Measurements from ENCODE around the gene CALCOCO1. TPM values are rescaled to one million over a fixed set of nuclear protein-coding genes. Genes with fewer than 3 reads are reported as not detected.
A peak's percentile ranks its signal among the peaks of the same experiment; 100 is the strongest.

CALCOCO1 gene
- total RNA-seq, 1 donor from 2014 or later, result 86.9 TPM

DNA sequence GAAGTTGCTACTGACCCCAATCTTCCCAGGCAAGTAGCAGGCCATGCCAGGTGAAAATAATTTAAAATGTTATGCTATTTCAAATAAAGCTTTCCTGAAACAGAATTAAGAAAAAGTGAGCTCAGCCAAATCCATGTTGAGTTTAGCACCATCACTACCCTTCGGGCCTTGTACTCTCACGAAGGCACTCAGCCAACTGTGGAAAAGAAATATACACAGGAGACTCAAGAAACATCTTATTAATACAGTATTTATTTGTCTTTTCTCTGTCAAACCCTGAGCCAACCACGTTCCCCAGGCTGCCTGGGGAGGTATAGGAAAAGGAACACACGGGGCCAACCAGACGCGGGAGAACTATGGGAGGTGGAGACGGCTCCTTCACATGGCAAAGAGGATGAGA is 62.3 kb downstream of the CALCOCO1 start:
- Mint-ChIP-seq H3K4me3 (ENCODE audit: unreplicated experiment) (no peak overlapping the region), H3K27me3 (ENCODE audit: low read depth) (no peaks in the 10 kb centered on the region), H3K27ac (ENCODE audit: unreplicated experiment) (no peak overlapping the region), H3K4me1 (ENCODE audit: low read depth) (peaks cover 13% of the 10 kb centered on the region), H3K36me3 (ENCODE audit: low read depth) (peaks cover 36% of the 10 kb centered on the region), H3K9me3 (ENCODE audit: low read depth) (no peaks in the 10 kb centered on the region)
- DNase-seq (ENCODE audit: low spot score), result no peak
- TF ChIP-seq, protein P1, sequence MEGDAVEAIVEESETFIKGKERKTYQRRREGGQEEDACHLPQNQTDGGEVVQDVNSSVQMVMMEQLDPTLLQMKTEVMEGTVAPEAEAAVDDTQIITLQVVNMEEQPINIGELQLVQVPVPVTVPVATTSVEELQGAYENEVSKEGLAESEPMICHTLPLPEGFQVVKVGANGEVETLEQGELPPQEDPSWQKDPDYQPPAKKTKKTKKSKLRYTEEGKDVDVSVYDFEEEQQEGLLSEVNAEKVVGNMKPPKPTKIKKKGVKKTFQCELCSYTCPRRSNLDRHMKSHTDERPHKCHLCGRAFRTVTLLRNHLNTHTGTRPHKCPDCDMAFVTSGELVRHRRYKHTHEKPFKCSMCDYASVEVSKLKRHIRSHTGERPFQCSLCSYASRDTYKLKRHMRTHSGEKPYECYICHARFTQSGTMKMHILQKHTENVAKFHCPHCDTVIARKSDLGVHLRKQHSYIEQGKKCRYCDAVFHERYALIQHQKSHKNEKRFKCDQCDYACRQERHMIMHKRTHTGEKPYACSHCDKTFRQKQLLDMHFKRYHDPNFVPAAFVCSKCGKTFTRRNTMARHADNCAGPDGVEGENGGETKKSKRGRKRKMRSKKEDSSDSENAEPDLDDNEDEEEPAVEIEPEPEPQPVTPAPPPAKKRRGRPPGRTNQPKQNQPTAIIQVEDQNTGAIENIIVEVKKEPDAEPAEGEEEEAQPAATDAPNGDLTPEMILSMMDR (IDR thresholded peaks at IDR 0.05), result no peak

DNA sequence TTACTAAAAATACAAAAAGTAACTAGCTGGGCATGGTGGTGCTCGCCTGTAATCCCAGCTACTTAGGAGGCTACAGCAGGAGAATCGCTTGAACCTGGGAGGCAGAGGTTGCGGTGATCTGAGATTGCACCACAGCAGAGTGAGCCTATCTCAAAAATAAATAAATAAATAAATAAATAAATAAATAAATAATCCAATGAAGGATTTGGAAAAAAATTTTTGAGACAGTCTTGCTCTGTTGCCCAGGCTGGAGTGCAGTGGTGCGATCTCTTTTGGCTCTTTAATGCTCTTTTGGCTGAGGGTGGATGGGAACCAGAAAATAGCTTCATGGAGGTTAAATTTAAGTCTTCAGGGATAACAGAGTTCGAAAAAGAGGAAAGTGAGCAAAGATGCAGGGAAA is 63.1 kb downstream of the CALCOCO1 start:
- Mint-ChIP-seq H3K9me3 (ENCODE audit: low read depth) (no peaks in the 10 kb centered on the region), H3K36me3 (ENCODE audit: low read depth) (peaks cover 30% of the 10 kb centered on the region), H3K27me3 (ENCODE audit: low read depth) (no peaks in the 10 kb centered on the region), H3K4me3 (ENCODE audit: unreplicated experiment) (no peak overlapping the region), H3K27ac (ENCODE audit: unreplicated experiment) (no peak overlapping the region), H3K4me1 (ENCODE audit: low read depth) (peaks cover 21% of the 10 kb centered on the region)
- DNase-seq (ENCODE audit: low spot score), result no peak
- TF ChIP-seq, protein P1 (IDR thresholded peaks at IDR 0.05), result no peak

DNA sequence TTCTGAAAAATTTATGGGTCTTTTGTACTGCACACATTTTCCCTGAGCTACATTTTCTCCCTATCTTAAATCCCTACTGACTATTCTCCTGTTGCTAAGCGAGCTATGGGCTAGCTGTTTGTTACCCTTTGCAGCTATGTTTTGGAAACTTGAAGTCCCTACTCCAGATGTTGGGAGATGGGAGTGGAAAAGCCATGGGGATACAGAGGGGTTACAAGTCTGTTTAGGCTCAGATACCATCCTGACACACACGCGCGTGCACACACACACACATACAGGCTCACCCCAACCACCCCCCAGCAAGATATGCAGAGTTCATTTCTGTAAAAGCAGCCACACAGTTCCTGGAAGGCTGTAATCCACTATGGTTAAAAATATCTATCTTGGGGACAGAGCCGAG is 67.2 kb downstream of the CALCOCO1 start:
- Mint-ChIP-seq H3K36me3 (ENCODE audit: low read depth) (peaks cover 12% of the 10 kb centered on the region), H3K4me1 (ENCODE audit: low read depth) (peaks cover 32% of the 10 kb centered on the region), H3K4me3 (ENCODE audit: unreplicated experiment) (no peak overlapping the region), H3K27me3 (ENCODE audit: low read depth) (no peaks in the 10 kb centered on the region), H3K9me3 (ENCODE audit: low read depth) (no peaks in the 10 kb centered on the region), H3K27ac (ENCODE audit: unreplicated experiment) (peak overlapping the region; percentile 96)
- DNase-seq (ENCODE audit: low spot score), result no peak
- TF ChIP-seq, protein P1 (IDR thresholded peaks at IDR 0.05), result no peak

DNA sequence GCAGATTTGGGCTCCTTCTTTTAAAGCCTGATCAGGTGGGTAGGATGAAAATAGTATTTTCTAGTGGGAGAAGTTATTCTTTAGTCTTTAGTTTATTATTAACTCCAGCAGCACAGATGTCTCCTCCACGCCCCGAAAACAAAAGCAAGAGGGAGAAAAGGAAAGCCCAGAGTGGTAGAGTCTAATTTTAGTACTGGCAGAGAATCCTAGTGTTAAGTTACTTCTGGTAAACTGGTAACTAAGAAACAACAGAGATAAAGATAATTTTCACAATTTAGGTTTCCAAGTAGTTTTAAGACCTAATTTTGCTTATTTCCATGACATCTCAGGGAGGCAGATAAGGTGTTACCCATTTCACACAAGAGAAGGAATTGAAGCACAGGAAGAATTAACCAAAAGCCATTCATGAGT is 67.7 kb downstream of the CALCOCO1 start:
- H3K9me3 Mint-ChIP-seq (ENCODE audit: low read depth), result no peaks in the 10 kb centered on the region
- H3K27me3 Mint-ChIP-seq (ENCODE audit: low read depth), result no peaks in the 10 kb centered on the region
- H3K4me3 Mint-ChIP-seq (ENCODE audit: unreplicated experiment), result peak overlapping the region; percentile 44
- peak overlapping the region; percentile 96 for H3K27ac Mint-ChIP-seq (ENCODE audit: unreplicated experiment)
- peaks cover 8% of the 10 kb centered on the region for H3K36me3 Mint-ChIP-seq (ENCODE audit: low read depth)
- TF ChIP-seq, protein P1 (IDR thresholded peaks at IDR 0.05), result no peak
- DNase-seq (ENCODE audit: low spot score), result no peak
- H3K4me1 Mint-ChIP-seq (ENCODE audit: low read depth), result peaks cover 32% of the 10 kb centered on the region

DNA sequence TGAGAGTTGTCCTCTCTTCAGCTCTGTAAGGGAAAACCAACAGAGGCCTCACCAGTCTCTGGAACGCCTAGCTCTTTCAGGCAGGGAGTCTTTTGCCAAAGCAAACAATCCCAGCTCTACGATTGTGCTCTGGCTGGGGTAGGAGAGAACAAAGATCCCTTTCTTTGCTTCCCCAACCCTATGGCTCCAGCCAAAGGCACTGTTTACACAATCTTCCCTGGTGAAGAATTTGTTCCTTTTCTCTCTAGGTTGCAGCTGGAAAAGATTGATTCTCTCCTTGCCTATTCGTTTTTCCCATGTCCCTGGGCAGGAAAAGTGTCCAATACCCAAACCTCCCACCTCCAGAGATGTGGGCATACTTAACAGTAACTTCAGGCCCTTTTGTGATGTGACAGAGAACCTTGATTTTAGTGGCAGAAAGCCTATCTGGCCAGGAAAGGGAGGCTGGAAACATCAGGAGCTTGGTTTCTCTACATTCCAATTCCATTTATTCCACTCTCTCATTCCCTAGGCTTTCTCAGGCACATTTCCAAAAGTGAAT is 68.2 kb downstream of the CALCOCO1 start:
- Mint-ChIP-seq H3K36me3 (ENCODE audit: low read depth) (peaks cover 5% of the 10 kb centered on the region), H3K4me1 (ENCODE audit: low read depth) (peaks cover 32% of the 10 kb centered on the region), H3K4me3 (ENCODE audit: unreplicated experiment) (peak overlapping the region; percentile 44), H3K9me3 (ENCODE audit: low read depth) (no peaks in the 10 kb centered on the region), H3K27me3 (ENCODE audit: low read depth) (no peaks in the 10 kb centered on the region), H3K27ac (ENCODE audit: unreplicated experiment) (peak overlapping the region; percentile 96)
- DNase-seq (ENCODE audit: low spot score), result no peak
- TF ChIP-seq, protein P1 (IDR thresholded peaks at IDR 0.05), result no peak

Other genes starting within 250 kb of the CALCOCO1 start
- 25.5 to 30.6 TPM (median 26.9 TPM) in 3 replicates for gene MAP3K12, start 228.0 kb downstream of the CALCOCO1 start, total RNA-seq
- gene TARBP2, start 226.2 kb downstream of the CALCOCO1 start, total RNA-seq, result 23.5 to 34.0 TPM (median 24.1 TPM) in 3 replicates
- 0.92 TPM in 1 of 3 replicates, not detected in the others for gene NPFF, start 220.0 kb downstream of the CALCOCO1 start, total RNA-seq
- gene ATF7, start 101.1 kb downstream of the CALCOCO1 start, total RNA-seq, result 44.4 to 52.7 TPM (median 51.2 TPM) in 3 replicates
- 201 to 204 TPM (median 203 TPM) in 3 replicates for gene ATP5MC2, start 51.4 kb downstream of the CALCOCO1 start, total RNA-seq
- gene CISTR, start 24.5 kb upstream of the CALCOCO1 start, total RNA-seq, result not detected in 3 replicates
- not detected in 3 replicates for gene HOXC13, start 211.4 kb upstream of the CALCOCO1 start, total RNA-seq
- not detected in 3 replicates for gene HOXC12, start 227.5 kb upstream of the CALCOCO1 start, total RNA-seq
- not detected in 3 replicates for gene HOXC11, start 245.7 kb upstream of the CALCOCO1 start, total RNA-seq
- gene HOTAIR, start 247.5 kb upstream of the CALCOCO1 start, total RNA-seq, result not detected in 3 replicates

All from chondrocyte (in vitro differentiated cells).